ENCODE results near the gene VTN. TPM values are rescaled to one million over a fixed set of nuclear protein-coding genes. Genes with fewer than 3 reads are reported as not detected.
A peak's percentile ranks its signal among the peaks of the same experiment; 100 is the strongest.

The VTN gene
- total RNA-seq, 1 donor from 2014 or later, result 0.34 TPM

- peak; percentile 98 for DNase-seq
These were observed 51.1 kb downstream of the VTN start, which contains the start of gene TMEM97 for GRCh38 chr17:28318759-28319597. Gene TMEM97 (plus strand): TSS chr17:28319200. CDS start chr17:28319240, 40 bp downstream.

DNA sequence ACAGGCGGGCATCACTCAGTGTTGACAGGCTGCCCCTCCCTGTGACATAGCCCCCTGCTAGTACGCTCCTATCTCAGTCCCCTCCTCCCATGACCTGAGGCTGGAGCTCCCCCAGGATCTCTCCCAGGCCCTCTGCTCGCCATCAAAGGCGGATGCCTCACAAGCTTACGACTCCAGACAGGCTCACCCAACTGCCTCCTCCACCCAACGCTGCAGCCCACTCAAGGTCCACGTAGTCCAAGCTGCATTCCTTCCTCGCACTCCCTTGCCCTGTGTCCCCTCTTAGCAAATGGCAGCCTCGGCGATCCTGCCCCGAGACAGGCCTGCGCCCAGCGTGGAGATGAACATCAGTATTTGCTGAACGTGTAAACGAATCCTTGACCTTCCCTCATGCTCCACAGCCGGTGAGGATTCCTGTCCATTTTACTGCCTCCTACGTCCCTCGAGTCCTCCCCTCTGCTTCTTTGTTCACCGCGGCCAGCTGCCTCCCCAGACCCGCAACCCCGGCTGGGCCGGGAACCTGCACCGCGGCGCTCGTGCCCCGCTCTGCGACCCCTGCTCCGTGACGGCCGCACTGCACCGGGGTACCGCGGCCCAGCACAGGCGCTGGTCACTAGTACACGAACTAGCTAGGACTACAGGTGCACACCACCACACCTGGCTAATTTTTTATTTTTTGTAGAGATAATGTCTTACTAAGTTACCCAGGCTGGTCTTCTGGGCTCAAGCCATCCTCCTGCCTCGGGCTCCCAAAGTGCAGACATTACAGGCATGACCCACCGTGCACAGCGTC, 51.9 kb downstream of the VTN start:
- no peak for DNase-seq

Other genes with a start within 250 kb of the VTN start
- 9.0 and 27.4 TPM in 2 replicates for gene TMEM97, start 51.1 kb downstream of the VTN start, total RNA-seq
- gene IFT20, start 34.8 kb downstream of the VTN start, total RNA-seq, result 35.3 and 61.4 TPM in 2 replicates
- gene TNFAIP1, start 34.5 kb downstream of the VTN start, total RNA-seq, result 107 and 108 TPM in 2 replicates
- gene POLDIP2, start 12.8 kb downstream of the VTN start, total RNA-seq, result 69.4 and 92.4 TPM in 2 replicates
- not detected in 2 replicates for gene SEBOX, start 5.1 kb downstream of the VTN start, total RNA-seq
- 4.2 and 5.1 TPM in 2 replicates for gene SARM1, start 1.4 kb upstream of the VTN start, total RNA-seq
- gene SLC46A1, start 35.9 kb upstream of the VTN start, total RNA-seq, result 1.9 and 2.9 TPM in 2 replicates
- not detected in 2 replicates for gene SLC13A2, start 103.3 kb upstream of the VTN start, total RNA-seq
- gene FOXN1, start 136.0 kb upstream of the VTN start, total RNA-seq, result not detected in 2 replicates
- gene UNC119, start 182.3 kb upstream of the VTN start, total RNA-seq, result 31.9 and 32.0 TPM in 2 replicates
- gene PIGS, start 201.2 kb upstream of the VTN start, total RNA-seq, result 65.9 and 86.0 TPM in 2 replicates
- gene ALDOC, start 206.6 kb upstream of the VTN start, total RNA-seq, result 23.5 and 29.9 TPM in 2 replicates
- 10.6 and 47.7 TPM in 2 replicates for gene SPAG5, start 228.7 kb upstream of the VTN start, total RNA-seq
- gene RSKR, start 243.9 kb upstream of the VTN start, total RNA-seq, result 4.7 and 8.3 TPM in 2 replicates

Data from dermis blood vessel endothelial cell (primary cell).